Mesothelial cell of epicardium (in vitro differentiated cells): ENCODE results near the gene STAM2. TPM values are rescaled to one million over a fixed set of nuclear protein-coding genes. Genes with fewer than 3 reads are reported as not detected.

ENCODE experiments used
- DNase-seq, 2 experiments: peaks; one replicate each; pipeline ENCODE4 v3.0.0; 2021; ENCODE audit warnings: low spot score in 2 of 2; ENCODE audit not compliant: unreplicated experiment in 2 of 2
- H3K27ac Mint-ChIP-seq: 2 replicates; pipeline ENCODE4 v1.8.0; 2021; ENCODE audit warnings: mixed read lengths
- H3K27me3 Mint-ChIP-seq: 2 replicates; pipeline ENCODE4 v1.8.0; 2021; ENCODE audit warnings: low read depth, mixed read lengths
- H3K36me3 Mint-ChIP-seq: 2 replicates; pipeline ENCODE4 v1.8.0; 2021; ENCODE audit warnings: mixed read lengths
- H3K4me1 Mint-ChIP-seq: 2 replicates; pipeline ENCODE4 v1.8.0; 2021; ENCODE audit warnings: mixed read lengths
- H3K4me3 Mint-ChIP-seq: 2 replicates; pipeline ENCODE4 v1.8.0; 2021; ENCODE audit warnings: mild to moderate bottlenecking, moderate library complexity, mixed read lengths
- H3K9me3 Mint-ChIP-seq: 2 replicates; pipeline ENCODE4 v1.8.0; 2021; ENCODE audit warnings: mixed read lengths
- CTCF ChIP-seq: fragments of 200-600 bp; sonication (generic); IDR thresholded peaks from one replicate; pipeline ENCODE4 v1.5.0; 2021; ENCODE audit warnings: antibody characterized with exemption; ENCODE audit not compliant: unreplicated experiment
- total RNA-seq: library from RNA; stranded (reverse); gene quantifications from 3 replicates; pipeline ENCODE4 v1.2.1, GENCODE V29; 2021

STAM2 gene
- total RNA-seq, 1 donor from 2014 or later, result 29.0 TPM

DNA sequence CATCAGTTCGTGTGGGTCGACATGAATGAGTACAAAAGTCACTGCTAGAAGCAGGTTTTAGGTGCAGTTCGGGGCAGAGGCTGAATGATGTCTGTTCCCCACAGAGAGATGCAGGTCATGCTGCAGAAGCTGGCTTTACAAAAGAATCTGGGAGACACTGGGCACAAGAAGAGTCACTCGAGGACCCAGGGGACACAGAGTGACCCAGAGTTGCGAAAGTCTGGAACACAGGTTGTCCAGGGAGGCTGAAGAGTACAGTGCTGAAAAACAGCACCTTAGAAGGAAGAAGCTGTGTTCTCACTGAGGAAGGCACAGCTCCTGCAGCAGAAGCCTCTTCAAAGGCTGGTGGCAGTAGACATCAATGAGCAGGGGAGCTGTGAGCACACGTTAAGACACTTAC, 91.5 kb downstream of the STAM2 start:
- H3K9me3 Mint-ChIP-seq, result no peaks in the 10 kb centered on the region
- no peak for DNase-seq
- H3K27ac Mint-ChIP-seq, result no peak overlapping the region
- H3K36me3 Mint-ChIP-seq, result no peaks in the 10 kb centered on the region
- peaks cover 2% of the 10 kb centered on the region for H3K27me3 Mint-ChIP-seq
- TF ChIP-seq CTCF, result no peak
- no peak overlapping the region for H3K4me3 Mint-ChIP-seq
- H3K4me1 Mint-ChIP-seq, result no peaks in the 10 kb centered on the region

DNA sequence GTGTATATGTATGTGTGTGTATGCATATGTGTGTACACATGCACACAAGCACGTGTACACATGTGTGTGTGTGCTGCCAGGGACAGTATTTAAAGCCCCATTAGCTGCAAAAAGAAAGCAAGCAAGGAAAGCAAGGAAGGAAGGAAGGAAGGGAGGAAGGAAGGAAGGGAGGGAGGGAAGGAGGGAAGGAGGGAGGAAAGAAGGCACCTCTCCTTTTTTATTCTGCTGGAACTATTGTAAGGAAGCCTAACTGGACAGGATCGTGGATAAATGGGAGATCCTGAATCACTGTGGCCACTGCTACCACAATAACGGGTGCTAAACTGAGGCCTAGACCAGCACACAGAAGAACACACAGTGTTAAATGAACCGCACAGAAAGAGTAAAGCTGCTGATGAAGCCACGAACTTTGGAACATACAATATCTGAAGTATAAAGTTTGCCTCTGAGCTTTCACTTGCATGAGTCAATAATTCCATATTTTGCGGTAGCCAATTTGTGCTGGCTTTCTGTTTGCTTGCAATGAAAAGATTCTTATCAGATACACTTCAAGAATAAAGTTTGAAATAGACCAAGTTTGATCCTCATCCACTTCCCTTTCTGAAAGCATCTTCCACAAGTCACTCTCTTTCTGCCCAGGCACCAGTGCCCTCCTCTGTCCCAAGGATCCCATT, 92.2 kb downstream of the STAM2 start:
- H3K4me3 Mint-ChIP-seq, result no peak overlapping the region
- no peak for DNase-seq
- no peak overlapping the region for H3K27ac Mint-ChIP-seq
- TF ChIP-seq CTCF, result no peak
- H3K4me1 Mint-ChIP-seq, result no peaks in the 10 kb centered on the region
- H3K36me3 Mint-ChIP-seq, result no peaks in the 10 kb centered on the region
- H3K27me3 Mint-ChIP-seq, result no peaks in the 10 kb centered on the region
- no peaks in the 10 kb centered on the region for H3K9me3 Mint-ChIP-seq

- Mint-ChIP-seq H3K27ac (no peak overlapping the region), H3K27me3 (no peaks in the 10 kb centered on the region), H3K4me1 (no peaks in the 10 kb centered on the region), H3K36me3 (no peaks in the 10 kb centered on the region), H3K4me3 (no peak overlapping the region), H3K9me3 (no peaks in the 10 kb centered on the region)
- no peak for TF ChIP-seq CTCF
- no peak for DNase-seq
These were observed 96.9 kb downstream of the STAM2 start for GRCh38 chr2:152078662-152079061.

GRCh38 chr2:152078023-152078422, 97.5 kb downstream of the STAM2 start:
- no peak for TF ChIP-seq CTCF
- Mint-ChIP-seq H3K36me3 (no peaks in the 10 kb centered on the region), H3K4me1 (no peaks in the 10 kb centered on the region), H3K4me3 (no peak overlapping the region), H3K27me3 (no peaks in the 10 kb centered on the region), H3K9me3 (no peaks in the 10 kb centered on the region), H3K27ac (no peak overlapping the region)
- DNase-seq, result no peak

- Mint-ChIP-seq H3K36me3 (no peaks in the 10 kb centered on the region), H3K27me3 (no peaks in the 10 kb centered on the region), H3K4me3 (no peak overlapping the region), H3K9me3 (no peaks in the 10 kb centered on the region), H3K27ac (no peak overlapping the region), H3K4me1 (peaks cover 3% of the 10 kb centered on the region)
- DNase-seq, result no peak
- no peak for TF ChIP-seq CTCF
These were observed 100.0 kb downstream of the STAM2 start for GRCh38 chr2:152075461-152076050.

DNA sequence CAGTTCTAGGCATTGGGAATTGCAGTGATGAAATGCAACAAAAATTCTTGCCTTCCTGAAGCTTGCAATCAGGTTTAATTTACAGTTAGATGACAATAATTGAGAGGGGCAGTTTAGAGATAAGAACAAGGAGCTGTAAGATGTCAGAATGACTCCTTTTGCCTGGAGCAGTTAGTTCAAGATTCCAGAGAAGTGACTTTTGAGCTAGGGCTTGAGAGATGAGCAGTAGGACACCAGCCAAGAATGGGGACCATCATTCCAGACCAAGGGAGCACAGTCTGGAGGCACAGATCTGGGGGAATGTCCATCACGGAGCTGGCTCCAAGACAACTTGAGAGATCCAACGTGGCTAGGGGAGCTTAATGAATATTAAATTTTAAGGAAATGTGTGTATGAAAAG, 103.6 kb downstream of the STAM2 start:
- H3K4me1 Mint-ChIP-seq, result peaks cover 3% of the 10 kb centered on the region

More for the DNA sequence above, 103.6 kb downstream of the STAM2 start:
- Mint-ChIP-seq H3K27ac (no peak overlapping the region), H3K36me3 (no peaks in the 10 kb centered on the region), H3K9me3 (no peaks in the 10 kb centered on the region), H3K4me3 (no peak overlapping the region), H3K27me3 (no peaks in the 10 kb centered on the region)
- no peak for DNase-seq
- no peak for TF ChIP-seq CTCF
